ENCODE measurements around the gene DHX16. TPM values are rescaled to one million over a fixed set of nuclear protein-coding genes. Genes with fewer than 3 reads are reported as not detected.

The DHX16 gene
- total RNA-seq, 1 experiment from 2014 or later, result 32.2 TPM

- Mint-ChIP-seq H3K27ac (no peak overlapping the region), H3K4me1 (peaks cover 56% of the 10 kb centered on the region), H3K36me3 (peaks cover 3% of the 10 kb centered on the region; the same call in 1 of the 2 replicates), H3K4me3 (peak overlapping the region; percentile 93), H3K9me3 (no peaks in the 10 kb centered on the region), H3K27me3 (ENCODE audit: low read depth) (no peaks in the 10 kb centered on the region)
- ChIA-PET CTCF (interaction anchor here (2.3 to 4.0 kb wide), 4 partner anchors 10 to 33 kb away, joined by 8 to 49 read pairs (median 28); no protein-coding TSS in a partner anchor), POLR2A (interaction anchor here (2.6 kb wide), 1 partner anchor 191 kb away, joined by 5 read pairs; no protein-coding TSS in a partner anchor)
- TF ChIP-seq NR3C1 (CRISPR knock-in tag; conservative IDR thresholded peaks at IDR 0.05; ENCODE audit: low read depth) (no peak), KAT7 (CRISPR knock-in tag; IDR thresholded peaks at IDR 0.05; ENCODE audit: borderline replicate concordance) (no peak), OVOL2 (CRISPR knock-in tag; IDR thresholded peaks at IDR 0.05; ENCODE audit: borderline replicate concordance) (no peak), IRF1 (CRISPR knock-in tag; IDR thresholded peaks at IDR 0.05) (0 out of 2 replicates have a peak, but pooled peaks have one; percentile 18), NFYB (CRISPR knock-in tag; conservative IDR thresholded peaks at IDR 0.05; ENCODE audit: low read depth) (no peak), USF1 (CRISPR knock-in tag; IDR thresholded peaks at IDR 0.05) (no peak), ARID4B (CRISPR knock-in tag; IDR thresholded peaks at IDR 0.05; ENCODE audit: borderline replicate concordance) (no peak), MXD4 (CRISPR knock-in tag; IDR thresholded peaks at IDR 0.05; ENCODE audit: borderline replicate concordance) (no peak), HMGA2 (CRISPR knock-in tag; IDR thresholded peaks at IDR 0.05) (no peak)
- DNase-seq (ENCODE audit: low spot score) (no peak), ATAC-seq (no peak)
Observed at GRCh38 chr6:30689022-30689865, 16.4 kb upstream of the DHX16 start.

- Mint-ChIP-seq H3K27ac (no peak overlapping the region), H3K36me3 (peaks cover 3% of the 10 kb centered on the region; the same call in 1 of the 2 replicates), H3K4me3 (peak overlapping the region; percentile 80), H3K4me1 (peaks cover 62% of the 10 kb centered on the region), H3K27me3 (ENCODE audit: low read depth) (no peaks in the 10 kb centered on the region), H3K9me3 (no peaks in the 10 kb centered on the region)
- ChIA-PET CTCF (interaction anchor here (1.7 to 2.8 kb wide), 3 partner anchors 10 to 33 kb away, joined by 13 to 42 read pairs (median 14); partner anchors contain the start of gene DHX16), POLR2A (interaction anchor here (0.8 to 2.6 kb wide), 4 partner anchors 23 to 192 kb away, joined by 3 to 5 read pairs (median 4); partner anchors contain the start of genes GNL1, MRPS18B and PPP1R10)
- no peak for DNase-seq (ENCODE audit: low spot score)
- no peak for ATAC-seq
- TF ChIP-seq HMGXB4 (CRISPR knock-in tag; IDR thresholded peaks at IDR 0.05), result no peak
Observed at GRCh38 chr6:30688569-30688968, 15.8 kb upstream of the DHX16 start.
